ENCODE results near the gene PRM1.

Gene PRM1

GRCh38 chr16:11274964-11275363 lies 6.2 kb downstream of the PRM1 start:
- Mint-ChIP-seq H3K9me3 (no peaks in the 10 kb centered on the region), H3K27ac (no peak overlapping the region), H3K4me1 (ENCODE audit: low read depth) (no peaks in the 10 kb centered on the region), H3K27me3 (ENCODE audit: low read depth) (peaks cover 15% of the 10 kb centered on the region), H3K4me3 (no peak overlapping the region), H3K36me3 (ENCODE audit: low read depth) (no peaks in the 10 kb centered on the region)

- H3K36me3 Mint-ChIP-seq (ENCODE audit: low read depth), result no peaks in the 10 kb centered on the region
- H3K9me3 Mint-ChIP-seq, result no peaks in the 10 kb centered on the region
- H3K27me3 Mint-ChIP-seq (ENCODE audit: low read depth), result peaks cover 12% of the 10 kb centered on the region
- no peaks in the 10 kb centered on the region for H3K4me1 Mint-ChIP-seq (ENCODE audit: low read depth)
- H3K27ac Mint-ChIP-seq, result no peak overlapping the region
- no peak overlapping the region for H3K4me3 Mint-ChIP-seq
These were observed 7.3 kb downstream of the PRM1 start for GRCh38 chr16:11273721-11274324.

DNA sequence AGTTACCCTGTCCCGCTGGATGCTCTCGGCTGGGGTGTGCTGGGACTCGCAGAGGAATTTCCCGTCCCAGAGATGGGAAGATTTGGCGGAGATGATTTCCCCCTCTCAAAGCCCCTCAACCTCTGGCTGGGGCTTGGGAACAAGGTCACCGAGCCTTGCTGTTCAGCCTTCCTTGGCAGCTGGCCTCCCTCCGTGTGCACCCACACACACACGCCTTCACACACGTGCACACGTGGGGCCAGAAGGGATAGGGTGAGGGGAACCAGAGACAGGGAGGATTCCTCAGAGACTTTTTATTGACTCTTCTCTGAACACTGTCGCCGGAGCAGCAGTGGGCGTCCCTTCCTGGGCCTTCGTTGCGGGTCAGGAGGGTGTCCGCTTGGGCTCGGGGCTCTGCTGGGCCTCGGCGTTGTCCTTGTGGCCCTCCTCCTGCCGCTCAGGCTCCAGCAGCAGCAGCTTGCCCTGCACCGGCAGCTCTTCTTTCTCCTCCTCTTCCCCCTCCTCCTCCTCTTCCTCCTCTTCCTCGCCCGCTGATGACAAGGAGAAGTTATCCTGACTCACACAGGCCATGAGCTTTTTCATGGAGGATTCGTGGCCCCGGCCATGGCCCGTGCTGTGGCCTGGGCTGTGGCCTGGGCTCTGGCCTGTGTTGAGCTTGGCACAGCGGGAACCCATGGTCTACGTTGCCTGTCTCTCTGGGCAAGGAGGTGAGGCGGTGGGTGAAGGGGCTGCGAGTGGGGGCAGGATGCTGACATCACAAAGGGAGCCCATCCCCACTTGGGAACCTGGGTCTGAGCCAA lies 8.0 kb downstream of the PRM1 start, which contains the start of gene PRM3:
Gene PRM3 (minus strand): TSS at position 709 of the 800 bp plus-strand sequence. CDS start 34 bp downstream, at position 675.
- H3K9me3 Mint-ChIP-seq, result no peaks in the 10 kb centered on the region
- peaks cover 19% of the 10 kb centered on the region for H3K27me3 Mint-ChIP-seq (ENCODE audit: low read depth)
- H3K36me3 Mint-ChIP-seq (ENCODE audit: low read depth), result no peaks in the 10 kb centered on the region
- no peak within 1 kb of the TSS for H3K27ac Mint-ChIP-seq
- no peak within 1 kb of the TSS for H3K4me3 Mint-ChIP-seq
- no peaks in the 10 kb centered on the region for H3K4me1 Mint-ChIP-seq (ENCODE audit: low read depth)

DNA sequence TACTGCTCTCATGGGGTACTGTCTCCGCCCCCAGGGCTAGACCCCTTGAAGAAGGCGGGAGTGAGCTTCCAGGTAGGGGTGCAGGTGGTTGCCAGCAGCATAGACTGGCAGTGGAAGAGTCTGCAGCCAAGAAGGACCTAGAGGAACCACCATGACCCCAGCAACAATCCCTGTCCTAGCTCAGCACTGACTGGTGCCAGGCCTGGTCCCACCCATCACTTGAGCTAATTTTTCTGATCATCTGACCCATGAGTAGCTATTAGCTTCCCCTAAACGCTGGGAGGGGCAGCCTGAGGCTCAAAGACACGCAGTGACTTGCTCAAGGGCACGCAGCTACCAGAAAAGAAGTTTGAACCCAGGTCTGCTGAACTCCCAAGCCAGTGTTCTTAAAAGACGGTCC lies 8.6 kb downstream of the PRM1 start:
- H3K9me3 Mint-ChIP-seq, result no peaks in the 10 kb centered on the region
- no peak overlapping the region for H3K27ac Mint-ChIP-seq
- no peak overlapping the region for H3K4me3 Mint-ChIP-seq
- H3K4me1 Mint-ChIP-seq (ENCODE audit: low read depth), result no peaks in the 10 kb centered on the region
- H3K36me3 Mint-ChIP-seq (ENCODE audit: low read depth), result no peaks in the 10 kb centered on the region
- H3K27me3 Mint-ChIP-seq (ENCODE audit: low read depth), result peaks cover 19% of the 10 kb centered on the region

- Mint-ChIP-seq H3K4me3 (no peak overlapping the region), H3K9me3 (no peaks in the 10 kb centered on the region), H3K27me3 (ENCODE audit: low read depth) (peaks cover 17% of the 10 kb centered on the region), H3K36me3 (ENCODE audit: low read depth) (no peaks in the 10 kb centered on the region), H3K27ac (no peak overlapping the region), H3K4me1 (ENCODE audit: low read depth) (no peaks in the 10 kb centered on the region)
These were observed 9.5 kb downstream of the PRM1 start for GRCh38 chr16:11271610-11272009.

GRCh38 chr16:11270602-11271162 lies 10.4 kb downstream of the PRM1 start:
- H3K27ac Mint-ChIP-seq, result no peak overlapping the region

GRCh38 chr16:11268921-11269375 lies 12.2 kb downstream of the PRM1 start, which contains the start of gene TNP2:
TSS of gene TNP2 (minus strand) at chr16:11269325. CDS start at chr16:11269262, 63 bp downstream.
- H3K27ac Mint-ChIP-seq, result no peak within 1 kb of the TSS

More at GRCh38 chr16:11270602-11271162, 10.4 kb downstream of the PRM1 start:
- H3K9me3 Mint-ChIP-seq, result no peaks in the 10 kb centered on the region
- H3K27me3 Mint-ChIP-seq (ENCODE audit: low read depth), result peaks cover 17% of the 10 kb centered on the region
- no peak overlapping the region for H3K4me3 Mint-ChIP-seq
- no peaks in the 10 kb centered on the region for H3K36me3 Mint-ChIP-seq (ENCODE audit: low read depth)
- no peaks in the 10 kb centered on the region for H3K4me1 Mint-ChIP-seq (ENCODE audit: low read depth)

GRCh38 chr16:11265124-11265523 lies 16.0 kb downstream of the PRM1 start:
- H3K27ac Mint-ChIP-seq, result no peak overlapping the region
- H3K9me3 Mint-ChIP-seq, result no peaks in the 10 kb centered on the region
- H3K36me3 Mint-ChIP-seq (ENCODE audit: low read depth), result no peaks in the 10 kb centered on the region
- peaks cover 14% of the 10 kb centered on the region for H3K27me3 Mint-ChIP-seq (ENCODE audit: low read depth)
- H3K4me3 Mint-ChIP-seq, result no peak overlapping the region
- H3K4me1 Mint-ChIP-seq (ENCODE audit: low read depth), result peaks cover 23% of the 10 kb centered on the region

More at GRCh38 chr16:11268921-11269375, 12.2 kb downstream of the PRM1 start, which contains the start of gene TNP2:
- Mint-ChIP-seq H3K9me3 (no peaks in the 10 kb centered on the region), H3K4me3 (no peak within 1 kb of the TSS), H3K4me1 (ENCODE audit: low read depth) (peaks cover 8% of the 10 kb centered on the region), H3K27me3 (ENCODE audit: low read depth) (peaks cover 12% of the 10 kb centered on the region), H3K36me3 (ENCODE audit: low read depth) (no peaks in the 10 kb centered on the region)

- Mint-ChIP-seq H3K9me3 (no peaks in the 10 kb centered on the region), H3K4me3 (peak overlapping the region; percentile 36), H3K4me1 (ENCODE audit: low read depth) (peaks cover 29% of the 10 kb centered on the region)
These were observed 16.8 kb downstream of the PRM1 start for GRCh38 chr16:11264155-11264832.

GRCh38 chr16:11263737-11264136 lies 17.4 kb downstream of the PRM1 start:
- Mint-ChIP-seq H3K27me3 (ENCODE audit: low read depth) (peaks cover 11% of the 10 kb centered on the region), H3K36me3 (ENCODE audit: low read depth) (no peaks in the 10 kb centered on the region), H3K4me3 (peak overlapping the region; percentile 36), H3K27ac (peak overlapping the region; percentile 76), H3K9me3 (no peaks in the 10 kb centered on the region), H3K4me1 (ENCODE audit: low read depth) (peaks cover 33% of the 10 kb centered on the region)

More at GRCh38 chr16:11264155-11264832, 16.8 kb downstream of the PRM1 start:
- peaks cover 12% of the 10 kb centered on the region for H3K27me3 Mint-ChIP-seq (ENCODE audit: low read depth)
- peak overlapping the region; percentile 76 for H3K27ac Mint-ChIP-seq
- no peaks in the 10 kb centered on the region for H3K36me3 Mint-ChIP-seq (ENCODE audit: low read depth)

DNA sequence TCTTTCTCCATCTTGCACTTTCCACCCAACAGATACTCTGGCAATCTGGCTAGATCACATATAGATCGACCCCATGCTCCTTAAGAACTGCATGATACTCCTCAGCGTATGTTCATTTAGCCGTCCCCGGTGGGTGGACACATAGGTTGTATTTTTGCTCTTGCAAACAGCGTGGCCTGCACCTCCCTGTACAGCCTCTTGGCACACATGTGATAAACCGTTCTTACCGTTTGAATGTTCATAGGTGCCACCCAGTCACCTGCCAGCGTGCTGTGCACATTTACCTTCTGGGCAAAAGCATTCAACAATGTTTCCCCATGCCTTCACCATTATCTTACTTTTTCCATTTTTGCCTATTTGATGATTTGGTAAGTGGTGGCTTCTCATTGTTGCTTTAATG lies 18.2 kb downstream of the PRM1 start:
- Mint-ChIP-seq H3K4me1 (ENCODE audit: low read depth) (peaks cover 40% of the 10 kb centered on the region), H3K27me3 (ENCODE audit: low read depth) (peaks cover 4% of the 10 kb centered on the region), H3K4me3 (no peak overlapping the region), H3K9me3 (no peaks in the 10 kb centered on the region), H3K36me3 (ENCODE audit: low read depth) (no peaks in the 10 kb centered on the region), H3K27ac (peak overlapping the region; percentile 3)

DNA sequence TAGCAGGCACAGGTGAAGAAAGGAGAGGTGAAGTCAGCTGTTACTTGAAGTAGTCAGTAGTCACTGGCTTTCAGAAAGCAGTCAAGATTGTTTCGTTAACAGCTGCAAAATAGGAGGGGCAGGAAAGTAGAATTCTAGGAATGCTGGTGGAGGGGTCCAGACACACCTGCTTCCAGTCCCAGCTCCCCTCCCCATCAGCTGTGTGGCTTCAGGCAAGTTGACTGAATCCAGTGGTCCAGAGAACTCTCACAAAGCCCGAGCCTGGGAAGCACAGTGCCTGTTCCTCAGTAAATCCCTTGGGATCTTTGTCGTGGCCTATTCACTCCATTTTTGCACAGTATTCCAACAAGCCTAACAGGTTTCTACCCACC lies 20.5 kb downstream of the PRM1 start:
- no peaks in the 10 kb centered on the region for H3K36me3 Mint-ChIP-seq (ENCODE audit: low read depth)
- peaks cover 4% of the 10 kb centered on the region for H3K27me3 Mint-ChIP-seq (ENCODE audit: low read depth)
- H3K27ac Mint-ChIP-seq, result no peak overlapping the region
- H3K4me3 Mint-ChIP-seq, result no peak overlapping the region
- H3K4me1 Mint-ChIP-seq (ENCODE audit: low read depth), result peaks cover 50% of the 10 kb centered on the region
- H3K9me3 Mint-ChIP-seq, result no peaks in the 10 kb centered on the region

- H3K4me3 Mint-ChIP-seq, result no peak overlapping the region
- peak overlapping the region; percentile 0 for H3K27ac Mint-ChIP-seq
- no peaks in the 10 kb centered on the region for H3K9me3 Mint-ChIP-seq
- peaks cover 3% of the 10 kb centered on the region for H3K36me3 Mint-ChIP-seq (ENCODE audit: low read depth)
- H3K4me1 Mint-ChIP-seq (ENCODE audit: low read depth), result peaks cover 50% of the 10 kb centered on the region
- peaks cover 4% of the 10 kb centered on the region for H3K27me3 Mint-ChIP-seq (ENCODE audit: low read depth)
These were observed 21.2 kb downstream of the PRM1 start for GRCh38 chr16:11259655-11260595.
